HL-60/S4 treated with phorbol 12-myristate 13-acetate at 8.2 ng/mL for 4 days and 3 days (cell line): ENCODE results near the gene RSPH6A.
"Not testable (repeated sequence)": the region's sequence is repeated elsewhere in the genome, so short reads cannot be mapped to it uniquely, and the experiment has no call there.

Experiments
- in situ Hi-C: fragments of 300-500 bp; cut with MboI; formaldehyde crosslinking; loops from 2 replicates; pipeline ENCODE4 v1.15.0; 2022; ENCODE audit warnings: low sequenced_read_pairs

The RSPH6A gene

DNA sequence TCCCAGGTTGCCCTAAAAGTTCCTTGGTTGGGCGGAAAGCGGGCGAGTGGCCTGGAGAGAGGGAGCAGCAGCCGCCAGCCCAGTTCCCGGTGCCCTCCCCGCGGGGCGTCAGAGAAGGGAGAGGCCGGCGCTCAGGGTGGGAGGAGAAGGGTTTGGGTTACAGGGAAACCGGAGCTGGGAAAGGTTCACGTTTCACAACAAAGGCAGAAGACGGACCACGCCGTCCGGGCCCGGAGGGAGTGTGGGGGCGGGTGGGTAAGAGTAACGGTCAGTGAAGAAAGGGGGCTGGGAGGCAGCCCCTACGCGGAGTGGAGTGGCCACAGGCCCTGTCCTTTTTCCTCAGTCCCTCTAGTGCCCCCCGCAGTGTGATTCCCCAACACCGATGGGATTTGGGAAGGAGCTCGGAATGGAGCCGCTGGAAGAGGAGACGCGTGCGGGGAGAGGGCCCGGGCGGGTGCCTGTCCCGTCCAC is 47.7 kb downstream of the RSPH6A start:
- in situ Hi-C loops, result no loop called here

- in situ Hi-C loops, result no loop called here
Observed at GRCh38 chr19:45766869-45767346, 48.2 kb downstream of the RSPH6A start.

- in situ Hi-C loops, result no loop called here
Observed at GRCh38 chr19:45766296-45766868, 48.7 kb downstream of the RSPH6A start.

DNA sequence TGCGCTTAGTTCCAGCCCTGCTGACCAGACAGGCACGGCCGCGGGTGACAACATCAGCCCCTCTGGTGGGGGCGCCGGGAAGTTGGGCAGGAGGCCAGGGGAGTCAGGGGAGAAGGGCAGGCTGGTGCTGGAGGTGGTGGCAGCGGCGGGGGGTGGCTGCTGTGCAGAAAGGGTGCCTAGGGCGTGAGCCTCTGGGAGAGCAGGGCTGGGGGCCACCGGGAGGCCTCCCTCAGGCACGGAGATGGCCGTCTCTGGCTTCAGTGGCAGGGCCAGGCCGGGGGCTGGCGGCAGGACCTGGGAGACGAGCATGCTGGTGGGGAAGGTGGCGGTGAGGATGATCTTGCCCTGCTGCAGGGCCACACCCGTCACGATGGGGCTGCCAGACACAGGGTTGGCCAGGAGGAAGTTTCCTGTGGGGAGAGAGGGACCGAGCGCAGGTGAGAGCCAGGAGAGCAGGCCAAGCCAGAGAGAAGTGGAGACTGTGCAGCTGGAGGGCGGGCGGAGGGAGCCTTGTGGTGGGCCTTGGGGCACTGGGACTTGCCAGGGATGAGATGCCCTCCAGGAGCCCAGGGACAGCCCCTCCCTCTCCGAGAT is 49.3 kb downstream of the RSPH6A start:
- in situ Hi-C loops, result no loop called here

DNA sequence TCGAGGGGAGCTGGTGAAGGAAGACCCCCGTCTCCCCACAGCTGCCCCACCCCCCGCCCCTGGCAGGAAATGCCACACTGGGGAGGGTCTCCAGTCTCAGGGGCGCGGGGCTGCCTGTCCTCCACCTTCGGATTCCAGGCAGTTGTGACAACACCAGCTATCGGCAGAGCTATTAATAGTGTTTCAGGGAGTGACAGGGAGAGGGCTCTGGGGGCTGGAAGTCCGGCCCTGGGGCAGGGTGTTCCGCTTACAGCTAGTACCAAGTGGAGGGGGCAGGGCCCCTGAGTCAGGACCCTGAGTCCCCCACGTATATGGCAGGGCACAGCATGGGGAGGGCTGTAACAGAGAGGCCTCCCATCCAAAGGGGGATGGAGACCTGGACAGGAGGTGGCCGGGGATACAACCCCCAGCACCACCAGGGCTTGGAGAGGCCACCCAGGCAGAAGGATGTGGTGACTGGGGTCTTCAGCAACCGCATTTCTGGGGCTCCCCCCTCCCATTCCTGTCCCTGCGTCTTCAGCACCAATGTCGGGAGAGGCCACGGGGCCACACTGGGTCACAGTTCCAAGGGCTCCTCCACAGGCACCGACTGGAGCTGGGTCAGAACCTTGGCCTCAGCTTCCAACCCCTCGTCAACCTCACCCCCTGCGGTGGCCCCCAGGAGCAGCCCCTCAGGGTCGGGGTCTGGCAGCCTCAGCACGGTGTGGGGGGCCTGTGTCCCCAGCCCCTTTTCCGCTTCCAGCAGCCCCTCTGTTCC is 50.0 kb downstream of the RSPH6A start:
- in situ Hi-C loops, result no loop called here

DNA sequence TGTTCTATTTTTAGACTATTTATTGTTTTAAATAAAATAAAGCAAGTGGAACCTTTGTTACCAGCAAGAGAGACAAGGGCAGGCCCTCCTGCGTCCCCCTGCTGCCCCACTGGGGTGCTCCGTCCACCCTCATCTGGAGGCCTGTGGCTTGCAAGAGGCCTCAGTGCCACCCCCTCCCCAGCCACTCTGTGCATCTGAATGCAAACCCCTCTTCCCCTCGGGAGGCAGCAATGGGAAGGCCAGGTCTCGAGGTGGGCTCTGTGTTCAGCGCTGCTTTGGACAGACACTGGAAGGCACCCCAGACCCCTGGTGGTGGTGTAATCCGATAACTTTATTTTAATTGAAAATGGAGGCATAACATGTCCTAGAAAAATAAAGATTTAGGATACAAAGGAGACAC is 50.6 kb downstream of the RSPH6A start:
- in situ Hi-C loops, result no loop called here

DNA sequence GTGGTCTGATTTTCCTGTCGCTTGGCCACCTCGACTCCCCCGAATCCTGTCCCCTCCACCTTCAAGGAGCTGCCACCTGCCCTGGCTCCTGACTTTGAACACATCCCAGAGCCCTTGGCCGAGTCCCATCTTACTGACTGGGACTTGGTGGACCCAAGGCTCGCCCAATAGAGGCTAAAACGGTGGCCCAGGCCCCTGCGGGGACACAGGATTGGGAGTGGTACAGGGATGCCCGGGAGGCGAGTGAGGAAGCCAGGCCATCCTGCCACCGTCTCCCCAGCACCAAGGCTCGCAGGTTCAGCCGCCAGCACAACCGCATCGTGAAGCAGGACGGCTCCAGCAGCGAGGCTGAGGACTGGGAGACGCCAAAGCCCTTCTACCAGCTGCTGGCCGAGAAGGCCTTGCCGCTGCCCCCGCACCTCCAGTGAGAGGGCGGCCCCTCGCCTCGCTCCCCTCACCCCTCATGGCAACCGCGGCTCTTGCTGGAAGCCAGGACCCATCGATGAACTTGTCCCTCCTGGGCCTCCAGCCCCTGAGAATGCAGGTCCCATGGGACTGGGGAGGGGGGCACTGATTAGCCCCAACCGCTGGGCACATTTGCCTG is 51.3 kb downstream of the RSPH6A start:
- in situ Hi-C loops, result no loop called here

DNA sequence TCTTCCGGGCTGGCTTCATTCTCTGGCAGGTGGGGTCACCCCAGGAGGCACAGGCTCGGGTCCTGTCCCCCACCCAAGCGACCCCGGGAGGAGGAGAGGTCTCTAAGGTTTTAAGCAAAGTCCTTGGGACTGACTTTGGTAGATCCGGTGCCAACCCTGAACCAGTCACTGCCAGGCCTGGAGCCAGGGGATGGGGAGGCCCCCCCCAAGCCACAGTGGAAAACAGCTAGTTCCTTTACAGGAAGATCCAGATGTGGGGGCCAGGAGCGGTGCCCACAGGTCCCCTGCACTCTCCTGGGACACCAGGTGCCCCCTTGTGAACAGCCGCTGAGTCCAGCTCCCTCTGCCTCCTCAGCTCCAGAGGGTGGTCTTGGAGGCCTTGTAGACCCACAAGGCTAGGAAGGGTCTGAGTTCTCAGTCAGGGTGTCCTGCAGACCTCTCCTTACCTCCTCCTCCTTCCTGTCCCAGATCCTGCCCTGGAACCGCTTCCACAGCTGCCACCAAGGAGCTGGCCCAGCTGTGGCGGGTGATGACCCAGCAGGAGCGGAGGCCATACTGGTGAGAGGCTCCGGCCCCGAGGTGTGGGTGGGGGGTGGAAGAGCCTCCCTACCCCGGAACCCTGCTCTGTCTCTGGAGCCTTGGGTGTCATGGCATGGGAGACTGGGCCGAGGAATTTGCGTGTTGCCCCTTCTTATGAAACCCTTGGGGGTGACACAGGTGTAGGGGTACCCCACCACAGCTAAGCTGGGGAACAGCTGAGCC is 52.1 kb downstream of the RSPH6A start:
- in situ Hi-C loops, result no loop called here

- in situ Hi-C loops, result no loop called here
Observed at GRCh38 chr19:45761714-45762113, 53.4 kb downstream of the RSPH6A start.

- in situ Hi-C loops, result no loop called here
Observed at GRCh38 chr19:45758921-45759320, 56.2 kb downstream of the RSPH6A start.

- in situ Hi-C loops, result no loop called here
Observed at GRCh38 chr19:45757695-45758094, 57.4 kb downstream of the RSPH6A start.

- in situ Hi-C loops, result no loop called here
Observed at GRCh38 chr19:45754323-45754722, 60.8 kb downstream of the RSPH6A start.

GRCh38 chr19:45753548-45753947 is 61.6 kb downstream of the RSPH6A start:
- in situ Hi-C loops, result no loop called here

DNA sequence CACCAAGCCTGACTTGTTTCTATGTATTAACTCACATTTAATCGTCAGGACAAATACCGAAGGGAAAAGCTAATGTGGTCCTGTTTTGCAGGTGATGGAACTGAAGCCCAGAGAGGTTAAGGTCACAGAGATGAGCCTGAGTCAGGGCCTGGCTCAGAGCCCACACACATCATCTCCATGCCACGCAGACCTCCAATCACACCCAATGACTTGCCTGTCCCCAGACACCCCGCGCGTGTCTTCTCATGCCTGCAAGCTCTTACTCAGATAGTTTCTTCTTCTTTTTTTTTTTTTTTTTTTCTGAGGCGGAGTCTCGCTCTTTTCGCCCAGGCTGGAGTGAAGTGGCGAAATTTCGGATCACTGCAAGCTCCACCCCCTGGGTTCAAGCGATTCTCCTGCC is 62.5 kb downstream of the RSPH6A start:
- in situ Hi-C loops, result no loop called here

DNA sequence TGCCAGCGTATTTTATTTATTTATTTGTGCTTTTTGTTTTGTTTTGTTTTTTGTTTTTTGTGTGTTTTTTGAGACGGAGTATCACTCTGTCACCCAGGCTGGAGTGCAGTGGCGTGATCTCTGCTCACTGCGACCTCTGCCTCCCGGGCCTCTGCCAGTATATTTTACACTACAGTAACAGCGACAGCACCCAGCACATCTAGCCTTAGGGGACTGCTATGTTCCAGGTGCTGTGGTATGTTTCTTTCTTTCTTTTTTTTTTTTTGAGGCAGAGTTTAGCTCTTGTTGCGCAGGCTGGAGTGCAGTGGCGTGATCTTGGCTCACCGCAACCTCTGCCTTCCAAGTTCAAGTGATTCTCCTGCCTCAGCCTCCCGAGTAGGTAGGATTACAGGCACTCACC is 63.6 kb downstream of the RSPH6A start:
- in situ Hi-C loops, result not testable (repeated sequence)

GRCh38 chr19:45747513-45747912 is 67.6 kb downstream of the RSPH6A start:
- in situ Hi-C loops, result no loop called here

- in situ Hi-C loops, result no loop called here
Observed at GRCh38 chr19:45746866-45747265, 68.2 kb downstream of the RSPH6A start.
